HL-60 (cell line): ENCODE data around the gene PTPN22.

Experiments
- DNase-seq, 2 experiments: peaks; one replicate each; pipeline ENCODE4 v3.0.0-alpha.2; 2010 to 2020; ENCODE audit warnings: low read depth in 1 of 2, low spot score in 1 of 2
- H3K27ac ChIP-seq: fragments of 250-450 bp; sonication (Bioruptor Pico); replicated peaks from 2 replicates; pipeline ENCODE4 v1.5.1; 2020; ENCODE audit warnings: mild to moderate bottlenecking, moderate library complexity
- H3K27me3 ChIP-seq: fragments of 250-450 bp; sonication (Bioruptor Pico); 2 replicates; pipeline ENCODE4 v1.5.1; 2021; ENCODE audit warnings: mild to moderate bottlenecking, moderate library complexity; ENCODE audit not compliant: insufficient read depth, poor library complexity, severe bottlenecking
- H3K4me3 ChIP-seq: replicated peaks from 2 replicates; pipeline ENCODE4 v1.5.1; 2011; ENCODE audit warnings: mild to moderate bottlenecking, control low read depth, low read length; ENCODE audit not compliant: insufficient read depth
- CTCF ChIP-seq: IDR thresholded peaks from one replicate; pipeline ENCODE4 v1.5.1; 2011; ENCODE audit warnings: low read length, control low read depth, inconsistent platforms; ENCODE audit not compliant: insufficient read depth
- GABPA ChIP-seq: IDR thresholded peaks from 2 replicates; pipeline ENCODE4 v1.6.1; 2012; ENCODE audit warnings: low read depth
- POLR2AphosphoS5 ChIP-seq: IDR thresholded peaks from 2 replicates; pipeline ENCODE4 v1.6.1; 2012; ENCODE audit warnings: low read depth
- SPI1 ChIP-seq: IDR thresholded peaks from 2 replicates; pipeline ENCODE4 v1.6.1; 2012; ENCODE audit warnings: low read depth, mild to moderate bottlenecking, borderline replicate concordance
- TF ChIP-seq, protein P1 (sequence below): IDR thresholded peaks from 2 replicates; pipeline ENCODE4 v1.6.1; 2012; ENCODE audit warnings: low read depth; ENCODE audit not compliant: insufficient replicate concordance

Gene PTPN22

GRCh38 chr1:113808450-113809195 is 62.9 kb downstream of the PTPN22 start:
- DNase-seq, result no peak
- Histone ChIP-seq H3K27ac (peak overlapping the region; percentile 31), H3K4me3 (no peak overlapping the region), H3K27me3 (no peaks in the 10 kb centered on the region)
- TF ChIP-seq GABPA, result no peak
- no peak for TF ChIP-seq CTCF
- no peak for TF ChIP-seq SPI1
- TF ChIP-seq POLR2AphosphoS5, result no peak
- TF ChIP-seq, protein P1, sequence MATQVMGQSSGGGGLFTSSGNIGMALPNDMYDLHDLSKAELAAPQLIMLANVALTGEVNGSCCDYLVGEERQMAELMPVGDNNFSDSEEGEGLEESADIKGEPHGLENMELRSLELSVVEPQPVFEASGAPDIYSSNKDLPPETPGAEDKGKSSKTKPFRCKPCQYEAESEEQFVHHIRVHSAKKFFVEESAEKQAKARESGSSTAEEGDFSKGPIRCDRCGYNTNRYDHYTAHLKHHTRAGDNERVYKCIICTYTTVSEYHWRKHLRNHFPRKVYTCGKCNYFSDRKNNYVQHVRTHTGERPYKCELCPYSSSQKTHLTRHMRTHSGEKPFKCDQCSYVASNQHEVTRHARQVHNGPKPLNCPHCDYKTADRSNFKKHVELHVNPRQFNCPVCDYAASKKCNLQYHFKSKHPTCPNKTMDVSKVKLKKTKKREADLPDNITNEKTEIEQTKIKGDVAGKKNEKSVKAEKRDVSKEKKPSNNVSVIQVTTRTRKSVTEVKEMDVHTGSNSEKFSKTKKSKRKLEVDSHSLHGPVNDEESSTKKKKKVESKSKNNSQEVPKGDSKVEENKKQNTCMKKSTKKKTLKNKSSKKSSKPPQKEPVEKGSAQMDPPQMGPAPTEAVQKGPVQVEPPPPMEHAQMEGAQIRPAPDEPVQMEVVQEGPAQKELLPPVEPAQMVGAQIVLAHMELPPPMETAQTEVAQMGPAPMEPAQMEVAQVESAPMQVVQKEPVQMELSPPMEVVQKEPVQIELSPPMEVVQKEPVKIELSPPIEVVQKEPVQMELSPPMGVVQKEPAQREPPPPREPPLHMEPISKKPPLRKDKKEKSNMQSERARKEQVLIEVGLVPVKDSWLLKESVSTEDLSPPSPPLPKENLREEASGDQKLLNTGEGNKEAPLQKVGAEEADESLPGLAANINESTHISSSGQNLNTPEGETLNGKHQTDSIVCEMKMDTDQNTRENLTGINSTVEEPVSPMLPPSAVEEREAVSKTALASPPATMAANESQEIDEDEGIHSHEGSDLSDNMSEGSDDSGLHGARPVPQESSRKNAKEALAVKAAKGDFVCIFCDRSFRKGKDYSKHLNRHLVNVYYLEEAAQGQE, result no peak

DNA sequence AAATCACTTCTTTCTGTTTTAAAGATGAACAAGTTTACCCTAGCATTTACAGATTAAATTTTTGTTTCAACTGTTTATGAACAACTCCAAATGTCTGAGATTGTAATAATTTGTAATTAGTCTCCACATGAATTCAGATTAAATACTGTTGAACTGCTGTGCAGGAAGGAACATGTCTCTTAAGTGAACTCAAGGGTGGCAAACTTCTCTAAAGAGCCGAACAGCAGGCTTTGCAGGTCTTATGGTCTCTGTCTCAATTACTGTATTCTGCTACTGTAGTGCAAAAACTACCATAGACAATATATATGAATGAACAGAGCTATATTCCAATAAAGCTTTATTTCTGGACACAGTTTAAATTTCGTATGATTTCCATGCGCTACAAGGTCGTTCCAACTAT is 65.9 kb downstream of the PTPN22 start:
- H3K27me3 ChIP-seq, result no peaks in the 10 kb centered on the region
- H3K4me3 ChIP-seq, result no peak overlapping the region
- DNase-seq, result no peak
- H3K27ac ChIP-seq, result no peak overlapping the region
- no peak for TF ChIP-seq GABPA
- no peak for TF ChIP-seq CTCF
- TF ChIP-seq POLR2AphosphoS5, result no peak
- no peak for TF ChIP-seq SPI1
- TF ChIP-seq, protein P1, result no peak

GRCh38 chr1:113805256-113805531 is 66.3 kb downstream of the PTPN22 start:
- no peak for DNase-seq
- H3K27me3 ChIP-seq, result no peaks in the 10 kb centered on the region
- TF ChIP-seq SPI1 (no peak), CTCF (no peak)
- TF ChIP-seq, protein P1, result no peak
- no peak overlapping the region for H3K4me3 ChIP-seq
- H3K27ac ChIP-seq, result no peak overlapping the region
